Stimulated activated CD8-positive, alpha-beta memory T cell treated with anti-CD3 and anti-CD28 coated beads, Interleukin-2, amount 100 ng/mL, for 1 hour (primary cell): ENCODE results near the gene PCDHA2.
"Not testable (repeated sequence)": the region's sequence is repeated elsewhere in the genome, so short reads cannot be mapped to it uniquely, and the experiment has no call there.

ENCODE experiments used
- DNase-seq, 2 donors: peaks; one replicate each; pipeline ENCODE4 v3.0.0-alpha.2; 2020; ENCODE audit warnings: low read depth in 2 of 2

PCDHA2 gene

DNA sequence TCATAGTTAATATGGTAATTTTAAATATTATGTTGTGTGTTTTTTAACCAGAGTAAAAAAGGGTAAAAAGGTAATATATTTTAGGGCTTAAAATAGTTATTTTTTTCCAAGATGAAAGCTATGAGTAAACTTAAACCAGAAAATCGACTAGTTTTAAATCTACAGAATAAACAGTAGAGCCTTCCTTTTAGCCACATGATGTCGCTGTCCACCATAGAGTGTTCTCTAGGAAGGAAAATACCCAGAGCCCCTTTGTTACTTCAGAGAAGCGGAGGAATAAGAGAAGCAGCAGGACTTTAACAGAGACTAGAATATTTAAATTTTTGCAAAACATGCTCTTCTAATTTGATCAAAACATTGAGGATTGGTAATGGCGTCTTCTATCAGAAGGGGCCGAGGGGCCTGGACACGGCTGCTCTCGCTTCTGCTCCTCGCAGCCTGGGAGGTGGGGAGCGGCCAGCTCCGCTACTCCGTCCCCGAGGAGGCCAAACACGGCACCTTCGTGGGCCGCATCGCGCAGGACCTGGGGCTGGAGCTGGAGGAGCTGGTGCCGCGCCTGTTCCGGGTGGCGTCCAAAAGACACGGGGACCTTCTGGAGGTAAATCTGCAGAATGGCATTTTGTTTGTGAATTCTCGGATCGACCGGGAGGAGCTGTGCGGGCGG lies at the start of gene PCDHA2:
PCDHA2 (plus strand) TSS at position 258 of the 664 bp plus-strand sequence.
- no peak for DNase-seq

DNA sequence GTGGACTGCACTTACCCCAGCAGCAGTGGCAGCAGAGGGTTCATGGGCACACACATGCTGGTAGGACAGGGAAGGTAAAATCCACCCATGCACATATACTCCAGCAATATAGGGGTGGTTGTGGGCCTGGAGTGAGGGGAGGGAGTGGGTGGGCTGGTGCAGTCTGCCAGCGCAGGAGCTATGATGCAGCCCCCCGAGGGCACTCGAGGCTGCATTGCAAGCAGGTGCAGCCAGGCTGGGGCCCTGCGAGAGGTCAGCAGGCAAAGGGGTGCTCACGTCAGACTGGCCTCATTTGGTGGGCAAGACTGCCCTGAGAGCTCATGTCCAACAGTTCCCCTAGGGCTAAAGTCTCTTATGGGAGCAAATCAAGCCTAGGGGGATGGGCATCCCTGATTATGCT lies 41.1 kb upstream of the PCDHA2 start:
- DNase-seq = no peak

DNA sequence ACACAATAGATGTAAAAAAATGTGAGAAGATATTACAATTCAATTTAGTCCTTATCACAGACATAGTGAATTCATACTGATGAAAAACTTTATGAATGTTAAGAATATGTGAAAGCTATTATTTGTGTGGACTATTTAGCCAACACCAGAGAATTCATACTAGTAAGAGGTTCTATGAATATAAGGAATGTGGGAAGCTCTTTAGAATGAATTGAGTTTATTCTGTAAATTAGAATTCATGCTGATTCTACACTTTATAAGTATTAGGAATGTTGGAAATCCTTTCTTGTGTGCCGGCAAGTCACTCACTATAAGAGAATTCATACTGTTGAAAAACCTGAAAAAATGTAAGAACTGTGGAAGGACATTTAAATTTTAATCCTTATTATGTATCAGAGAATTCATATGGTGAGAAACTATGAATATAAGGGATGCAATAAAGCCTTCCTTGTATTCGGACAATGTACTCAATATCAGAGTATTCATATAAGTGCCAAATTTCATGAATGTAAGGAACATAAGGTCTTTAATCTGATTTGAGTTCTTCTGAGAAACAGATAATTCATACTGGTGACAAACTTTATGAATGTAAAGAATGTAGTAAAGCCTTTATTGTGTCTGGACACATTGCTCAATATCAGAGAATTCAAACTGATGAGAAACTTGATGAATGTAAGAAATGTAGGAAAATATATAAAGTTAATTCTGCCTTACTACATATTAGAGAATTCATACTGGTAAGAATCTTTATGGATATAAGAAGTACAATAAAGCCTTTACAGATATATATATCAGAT lies 30.3 kb upstream of the PCDHA2 start:
- no peak for DNase-seq

- DNase-seq = no peak
Observed at GRCh38 chr5:140767444-140767843, 27.2 kb upstream of the PCDHA2 start.

- DNase-seq = no peak
Observed at GRCh38 chr5:140780512-140780911, 14.1 kb upstream of the PCDHA2 start.

GRCh38 chr5:140785905-140786686 lies 8.6 kb upstream of the PCDHA2 start, which contains the start of gene PCDHA1:
PCDHA1 (plus strand) TSS chr5:140786140.
- no peak for DNase-seq

GRCh38 chr5:140787422-140787821 lies 7.2 kb upstream of the PCDHA2 start:
- DNase-seq = not testable (repeated sequence)

- DNase-seq = not testable (repeated sequence)
Observed at GRCh38 chr5:140787849-140788504, 6.7 kb upstream of the PCDHA2 start.

GRCh38 chr5:140791089-140791488 lies 3.6 kb upstream of the PCDHA2 start:
- no peak for DNase-seq

GRCh38 chr5:140795259-140795641 lies 598 bp downstream of the PCDHA2 start:
- no peak for DNase-seq

GRCh38 chr5:140796072-140796717 lies 1.5 kb downstream of the PCDHA2 start:
- DNase-seq = not testable (repeated sequence)

DNA sequence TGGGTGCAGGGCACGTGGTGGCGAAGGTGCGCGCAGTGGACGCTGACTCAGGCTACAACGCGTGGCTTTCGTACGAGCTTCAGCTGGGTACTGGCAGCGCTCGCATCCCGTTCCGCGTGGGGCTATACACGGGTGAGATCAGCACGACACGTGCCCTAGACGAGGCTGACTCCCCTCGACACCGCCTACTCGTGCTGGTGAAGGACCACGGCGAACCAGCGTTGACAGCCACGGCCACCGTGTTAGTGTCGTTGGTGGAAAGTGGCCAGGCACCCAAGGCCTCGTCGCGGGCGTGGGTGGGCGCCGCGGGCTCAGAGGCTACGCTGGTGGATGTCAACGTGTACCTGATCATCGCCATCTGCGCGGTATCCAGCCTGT lies 2.1 kb downstream of the PCDHA2 start:
- DNase-seq = no peak

DNA sequence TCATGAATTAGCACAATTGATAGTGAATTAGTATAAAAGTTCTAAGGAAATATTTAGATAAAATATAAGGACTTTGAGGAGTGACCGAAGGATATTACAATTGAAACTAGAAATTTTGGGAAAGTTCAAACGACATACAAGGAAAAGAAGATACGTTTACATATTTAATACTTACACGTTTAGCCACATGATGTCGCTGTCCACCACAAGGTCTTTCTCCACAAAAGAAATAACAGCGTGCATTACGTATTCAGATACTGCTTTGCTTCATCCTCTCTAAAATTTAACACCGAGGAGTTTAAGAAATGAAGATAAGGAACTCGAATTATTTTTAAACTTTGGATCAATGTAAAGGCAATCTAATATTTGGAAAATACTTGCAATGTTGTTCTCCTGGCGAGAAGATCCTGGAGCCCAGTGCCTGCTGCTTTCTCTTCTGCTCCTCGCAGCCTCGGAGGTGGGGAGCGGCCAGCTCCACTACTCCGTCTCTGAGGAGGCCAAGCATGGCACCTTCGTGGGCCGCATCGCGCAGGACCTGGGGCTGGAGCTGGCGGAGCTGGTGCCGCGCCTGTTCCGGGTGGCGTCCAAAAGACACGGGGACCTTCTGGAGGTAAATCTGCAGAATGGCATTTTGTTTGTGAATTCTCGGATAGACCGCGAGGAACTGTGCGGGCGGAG lies 6.3 kb downstream of the PCDHA2 start, which contains the start of gene PCDHA3:
PCDHA3 (plus strand) TSS at position 242 of the 678 bp plus-strand sequence.
- DNase-seq = no peak

- no peak for DNase-seq
Observed at GRCh38 chr5:140801494-140801841, 6.8 kb downstream of the PCDHA2 start.

GRCh38 chr5:140802381-140802780 lies 7.7 kb downstream of the PCDHA2 start:
- DNase-seq = not testable (repeated sequence)

DNA sequence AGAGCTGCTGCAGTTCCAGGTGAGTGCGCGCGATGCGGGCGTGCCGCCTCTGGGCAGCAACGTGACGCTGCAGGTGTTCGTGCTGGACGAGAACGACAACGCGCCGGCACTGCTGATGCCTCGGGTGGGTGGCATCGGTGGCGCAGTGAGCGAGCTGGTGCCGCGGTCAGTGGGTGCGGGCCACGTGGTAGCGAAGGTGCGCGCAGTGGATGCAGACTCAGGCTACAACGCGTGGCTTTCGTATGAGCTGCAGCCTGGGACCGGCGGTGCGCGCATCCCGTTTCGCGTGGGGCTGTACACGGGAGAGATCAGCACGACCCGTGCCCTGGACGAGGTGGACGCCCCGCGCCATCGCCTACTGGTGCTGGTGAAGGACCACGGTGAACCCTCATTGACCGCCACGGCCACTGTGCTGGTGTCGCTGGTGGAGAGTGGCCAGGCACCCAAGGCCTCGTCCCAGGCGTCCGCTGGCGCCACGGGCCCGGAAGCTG lies 8.2 kb downstream of the PCDHA2 start:
- DNase-seq = no peak

- no peak for DNase-seq
Observed at GRCh38 chr5:140806834-140807775, 12.5 kb downstream of the PCDHA2 start, which contains the start of gene PCDHA4. PCDHA4 (plus strand) TSS chr5:140807068.

DNA sequence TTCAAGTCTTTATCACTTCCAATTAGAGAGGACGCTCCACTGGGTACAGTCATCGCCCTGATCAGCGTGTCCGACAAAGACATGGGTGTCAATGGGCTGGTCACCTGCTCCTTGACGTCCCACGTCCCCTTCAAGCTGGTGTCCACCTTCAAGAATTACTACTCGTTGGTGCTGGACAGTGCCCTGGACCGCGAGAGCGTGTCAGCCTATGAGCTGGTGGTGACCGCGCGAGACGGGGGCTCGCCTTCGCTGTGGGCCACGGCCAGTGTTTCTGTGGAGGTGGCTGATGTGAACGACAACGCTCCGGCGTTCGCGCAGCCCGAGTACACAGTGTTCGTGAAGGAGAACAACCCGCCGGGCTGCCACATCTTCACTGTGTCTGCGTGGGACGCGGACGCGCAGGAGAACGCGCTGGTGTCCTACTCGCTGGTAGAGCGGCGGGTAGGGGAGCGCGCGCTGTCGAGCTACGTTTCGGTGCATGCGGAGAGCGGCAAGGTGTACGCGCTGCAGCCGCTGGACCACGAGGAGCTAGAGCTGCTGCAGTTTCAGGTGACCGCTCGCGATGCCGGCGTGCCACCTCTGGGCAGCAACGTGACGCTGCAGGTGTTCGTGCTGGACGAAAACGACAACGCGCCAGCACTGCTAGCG lies 13.7 kb downstream of the PCDHA2 start:
- not testable (repeated sequence) for DNase-seq

- no peak for DNase-seq
Observed at GRCh38 chr5:140808889-140809291, 14.2 kb downstream of the PCDHA2 start.
